Activated CD8-positive, alpha-beta memory T cell treated with anti-CD3 and anti-CD28 coated beads for 24 hours (primary cell): ENCODE measurements around the gene ESPN.
"Not testable (repeated sequence)": the region's sequence is repeated elsewhere in the genome, so short reads cannot be mapped to it uniquely, and the experiment has no call there.

Experiments
- DNase-seq: peaks from one replicate; pipeline ENCODE4 v3.0.0-alpha.2; 2020

Gene ESPN

GRCh38 chr1:6410248-6410893 is 14.2 kb upstream of the ESPN start:
- no peak for DNase-seq

- DNase-seq: no peak
Observed at GRCh38 chr1:6412896-6413295, 11.7 kb upstream of the ESPN start.

GRCh38 chr1:6414443-6414844 is 10.1 kb upstream of the ESPN start:
- peak; percentile 75 for DNase-seq

- DNase-seq: no peak
Observed at GRCh38 chr1:6414881-6415626, 9.5 kb upstream of the ESPN start.

GRCh38 chr1:6416295-6416656 is 8.3 kb upstream of the ESPN start:
- DNase-seq: no peak

- DNase-seq: no peak
Observed at GRCh38 chr1:6416906-6417305, 7.7 kb upstream of the ESPN start.

- DNase-seq: no peak
Observed at GRCh38 chr1:6417961-6418667, 6.5 kb upstream of the ESPN start.

- DNase-seq: no peak
Observed at GRCh38 chr1:6418668-6419396, 5.7 kb upstream of the ESPN start.

- no peak for DNase-seq
Observed at GRCh38 chr1:6419397-6419803, 5.2 kb upstream of the ESPN start.

GRCh38 chr1:6419804-6420453 is 4.6 kb upstream of the ESPN start, which contains the start of gene HES2:
Gene HES2, minus strand, starts transcription at chr1:6419919. Its CDS starts 99 bp downstream, at chr1:6419820.
- DNase-seq: no peak

- DNase-seq: no peak
Observed at GRCh38 chr1:6420454-6421042, 4.0 kb upstream of the ESPN start.

GRCh38 chr1:6421266-6421665 is 3.3 kb upstream of the ESPN start:
- no peak for DNase-seq

- peak; percentile 86 for DNase-seq
Observed at GRCh38 chr1:6423321-6423999, 1.1 kb upstream of the ESPN start.

- no peak for DNase-seq
Observed at GRCh38 chr1:6424000-6424565, 493 bp upstream of the ESPN start.

- no peak for DNase-seq
Observed at GRCh38 chr1:6425658-6426057, 1.1 kb downstream of the ESPN start.

GRCh38 chr1:6426277-6426971 is 1.8 kb downstream of the ESPN start:
- no peak for DNase-seq

GRCh38 chr1:6426972-6427350 is 2.4 kb downstream of the ESPN start:
- no peak for DNase-seq

GRCh38 chr1:6427441-6428390 is 3.1 kb downstream of the ESPN start:
- DNase-seq: no peak

- not testable (repeated sequence) for DNase-seq
Observed at GRCh38 chr1:6428453-6428852, 3.9 kb downstream of the ESPN start.
